K562 (cell line): ENCODE measurements around the gene TMEM126B. TPM values are rescaled to one million over a fixed set of nuclear protein-coding genes. Genes with fewer than 3 reads are reported as not detected.
A peak's percentile ranks its signal among the peaks of the same experiment; 100 is the strongest.

Source experiments
- ADNP ChIP-seq: fragments of 200-800 bp; sonication (Bioruptor generic); IDR thresholded peaks from 2 replicates; pipeline ENCODE4 v1.6.1; 2016; ENCODE audit warnings: missing genetic modification characterization, missing compliant biosample characterization
- CBX8 ChIP-seq: fragments of 200-600 bp; sonication (generic); IDR thresholded peaks from 2 replicates; pipeline ENCODE4 v1.6.1; 2012; ENCODE audit warnings: borderline replicate concordance, mixed run types, low read depth, mild to moderate bottlenecking, moderate library complexity, mixed read lengths, low read length, control low read depth, inconsistent platforms; ENCODE audit not compliant: poor library complexity, severe bottlenecking; ENCODE audit errors: extremely low read depth
- CEBPZ ChIP-seq: fragments of 150-350 bp; IDR thresholded peaks from 2 replicates; pipeline ENCODE4 v1.6.1; 2014; ENCODE audit warnings: low read depth, mild to moderate bottlenecking, low read length, borderline replicate concordance
- ELF1 ChIP-seq: fragments of 200-800 bp; sonication (Bioruptor generic); IDR thresholded peaks from 2 replicates; pipeline ENCODE4 v1.6.1; 2016; ENCODE audit warnings: missing genetic modification characterization, missing compliant biosample characterization
- GABPB1 ChIP-seq: sonication (generic); formaldehyde crosslinking; IDR thresholded peaks from 2 replicates; pipeline ENCODE4 v1.8.0; 2022; ENCODE audit warnings: mild to moderate bottlenecking, missing genetic modification reagents
- GATA2 ChIP-seq: sonication (generic); formaldehyde crosslinking; IDR thresholded peaks from 2 replicates; pipeline ENCODE4 v1.4.0; 2020; ENCODE audit warnings: mild to moderate bottlenecking, missing genetic modification reagents
- HCFC1 ChIP-seq: IDR thresholded peaks from 2 replicates; pipeline ENCODE4 v1.6.1; 2012; ENCODE audit warnings: low read depth, low read length, improper control_type of control experiment
- KLF13 ChIP-seq: fragments of 450-650 bp; IDR thresholded peaks from 2 replicates; pipeline ENCODE4 v1.6.1; 2016; ENCODE audit warnings: missing genetic modification characterization, low read depth, mild to moderate bottlenecking, missing compliant biosample characterization, moderate library complexity, borderline replicate concordance
- MLX ChIP-seq, 2 experiments: fragments of 450-650 bp in 1 of 2; sonication (generic) in 1 of 2; formaldehyde crosslinking; conservative IDR thresholded peaks; 2 replicates each; pipeline versions ENCODE4 v1.4.0 to v1.8.1; 2020 to 2022; ENCODE audit warnings: mild to moderate bottlenecking in 1 of 2, missing genetic modification reagents in 1 of 2
- NR2C1 ChIP-seq, 2 experiments: fragments of 450-650 bp; IDR thresholded peaks; 2 replicates each; pipeline ENCODE4 v1.6.1; 2017; ENCODE audit warnings: mild to moderate bottlenecking in 2 of 2, antibody characterized with exemption in 1 of 2, inconsistent platforms in 1 of 2, missing compliant biosample characterization in 1 of 2, missing genetic modification characterization in 1 of 2
- PKNOX1 ChIP-seq: fragments of 450-650 bp; IDR thresholded peaks from 2 replicates; pipeline ENCODE4 v1.6.1; 2016
- RBM14 ChIP-seq: fragments of 200-400 bp; formaldehyde crosslinking; IDR thresholded peaks from 2 replicates; pipeline ENCODE4 v1.6.1; 2018; ENCODE audit warnings: low read depth, mild to moderate bottlenecking, low read length, moderate library complexity, borderline replicate concordance; ENCODE audit not compliant: insufficient read depth
- SAFB2 ChIP-seq: fragments of 200-400 bp; formaldehyde crosslinking; IDR thresholded peaks from 2 replicates; pipeline ENCODE4 v1.6.1; 2018; ENCODE audit warnings: borderline replicate concordance, low read length, low read depth, moderate library complexity; ENCODE audit not compliant: severe bottlenecking
- THAP12 ChIP-seq: fragments of 250-450 bp; sonication (Bioruptor Pico); IDR thresholded peaks from 2 replicates; pipeline ENCODE4 v1.9.0; 2021; ENCODE audit warnings: mild to moderate bottlenecking, inconsistent platforms
- ZBTB1 ChIP-seq: sonication (generic); formaldehyde crosslinking; IDR thresholded peaks from 2 replicates; pipeline ENCODE4 v1.8.1; 2023; ENCODE audit warnings: missing genetic modification reagents, low read depth, mild to moderate bottlenecking, borderline replicate concordance
- polyA plus RNA-seq, 8 experiments: library from polyadenylated mRNA; depleted of rRNA in 4 of 8; stranded (reverse) in 5 of 8; unstranded in 3 of 8; fragments of >200 nt; fragmentation: Nextera tagmentation in 2 of 8; fragmentation: Illumina TruSeq in 1 of 8; extraction: Ambion mirVana in 2 of 8; extraction: Trizol in 1 of 8; gene quantifications; 2 replicates each; pipeline versions ENCODE4 v1.2.1 to v1.2.3, GENCODE V29; 2011 to 2014; ENCODE audit warnings: inconsistent platforms in 1 of 8, missing spikeins in 1 of 8
- total RNA-seq, 7 experiments: library from RNA; depleted of rRNA in 6 of 7; stranded (reverse); fragments of >200 nt in 6 of 7; fragmentation: Illumina TruSeq in 2 of 7; extraction: Trizol in 2 of 7; gene quantifications; 2 replicates each; pipeline versions ENCODE4 v1.2.1 to v1.2.3, GENCODE V29; 2011 to 2021; ENCODE audit warnings: low replicate concordance in 1 of 7

The TMEM126B gene
- total and polyA plus RNA-seq, 9 of the 15 experiments (the other 6 are each of a cell fraction or from before 2014, with no cell fraction given) = 85.5 to 226 (median 164) TPM

DNA sequence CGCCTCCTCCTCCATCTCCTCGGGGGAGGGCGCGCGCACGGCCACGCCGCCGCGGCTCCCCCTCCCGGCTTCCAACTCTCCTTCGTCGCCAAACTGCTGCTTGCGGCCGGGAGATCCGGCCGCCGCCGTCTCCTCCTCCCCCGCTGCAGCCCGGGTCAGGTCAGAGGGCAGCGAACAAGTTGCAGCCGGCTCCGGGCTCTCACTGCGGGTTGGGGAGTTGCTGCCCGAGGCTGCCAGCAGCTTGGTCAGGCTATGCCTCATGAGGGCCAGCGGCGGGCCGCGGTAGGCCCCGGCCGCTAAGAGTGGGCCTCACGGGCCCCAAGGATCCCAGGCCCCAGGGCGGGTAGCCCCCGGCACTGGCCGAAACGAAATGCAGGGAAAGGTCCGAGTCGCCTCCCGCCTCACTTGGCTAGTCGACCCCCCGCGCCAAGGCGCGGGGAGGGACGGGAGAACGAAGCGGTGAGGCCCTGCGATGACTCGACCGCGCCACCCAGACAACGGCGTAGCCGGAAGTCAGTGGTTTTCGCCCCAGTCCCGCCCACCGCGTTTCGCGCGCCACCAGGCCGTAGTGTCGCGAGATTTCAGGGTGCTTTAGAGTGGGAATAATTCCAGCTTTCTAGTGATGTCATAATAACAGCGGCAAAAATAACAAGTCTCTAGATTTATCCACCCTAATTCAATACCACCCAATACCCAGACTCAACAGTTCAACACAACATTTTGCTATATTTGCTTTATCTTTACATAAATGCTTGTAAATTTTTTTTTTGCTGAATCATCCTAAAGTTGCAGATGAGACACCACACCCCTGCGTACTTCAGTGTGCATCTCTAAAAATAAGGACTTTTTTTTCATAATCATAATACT, 36.5 kb downstream of the TMEM126B start, which contains the start of gene CREBZF (continued):
- peak; percentile 95; the same call in 1 of the 2 replicates for TF ChIP-seq RBM14
- no peak for TF ChIP-seq CEBPZ
- no peak for TF ChIP-seq ADNP (tag)
- no peak for TF ChIP-seq GATA2 (CRISPR knock-in tag)
- no peak for TF ChIP-seq PKNOX1
- TF ChIP-seq KLF13 (tag) = no peak
- no peak for TF ChIP-seq ZBTB1 (CRISPR knock-in tag)
- peak; percentile 36; the same call in 1 of the 2 replicates for TF ChIP-seq HCFC1
- peak; percentile 91 for TF ChIP-seq GABPB1 (CRISPR knock-in tag)
- TF ChIP-seq SAFB2 = no peak
- TF ChIP-seq THAP12 (CRISPR knock-in tag) = peak; percentile 89
- peak; percentile 73; the same call in 1 of the 2 replicates for TF ChIP-seq NR2C1 (IDR thresholded peaks at IDR 0.05)
- TF ChIP-seq NR2C1 (tag; IDR thresholded peaks at IDR 0.05) = peak; percentile 86
- no peak for TF ChIP-seq CBX8
- peak; percentile 84 for TF ChIP-seq ELF1 (tag)
- TF ChIP-seq MLX (CRISPR knock-in tag; conservative IDR thresholded peaks at IDR 0.05) = no peak
